IPS-11a (cell line): ENCODE results near the gene GANAB.
"Not testable (repeated sequence)": the region's sequence is repeated elsewhere in the genome, so short reads cannot be mapped to it uniquely, and the experiment has no call there.

Source experiments
- H3K4me3 ChIP-seq: one replicate; pipeline ENCODE4 v1.5.1; 2013; ENCODE audit warnings: low read depth, low read length, control low read depth

Gene GANAB

GRCh38 chr11:62622476-62623089, 23.8 kb downstream of the GANAB start:
- H3K4me3 ChIP-seq, result no peak overlapping the region

- peak within 1 kb of the TSS; percentile 75 for H3K4me3 ChIP-seq
These were observed 24.6 kb downstream of the GANAB start, which contains the start of gene B3GAT3 for GRCh38 chr11:62621567-62622470. Gene B3GAT3 (minus strand): TSS chr11:62621986. CDS start chr11:62621947, 39 bp downstream.

DNA sequence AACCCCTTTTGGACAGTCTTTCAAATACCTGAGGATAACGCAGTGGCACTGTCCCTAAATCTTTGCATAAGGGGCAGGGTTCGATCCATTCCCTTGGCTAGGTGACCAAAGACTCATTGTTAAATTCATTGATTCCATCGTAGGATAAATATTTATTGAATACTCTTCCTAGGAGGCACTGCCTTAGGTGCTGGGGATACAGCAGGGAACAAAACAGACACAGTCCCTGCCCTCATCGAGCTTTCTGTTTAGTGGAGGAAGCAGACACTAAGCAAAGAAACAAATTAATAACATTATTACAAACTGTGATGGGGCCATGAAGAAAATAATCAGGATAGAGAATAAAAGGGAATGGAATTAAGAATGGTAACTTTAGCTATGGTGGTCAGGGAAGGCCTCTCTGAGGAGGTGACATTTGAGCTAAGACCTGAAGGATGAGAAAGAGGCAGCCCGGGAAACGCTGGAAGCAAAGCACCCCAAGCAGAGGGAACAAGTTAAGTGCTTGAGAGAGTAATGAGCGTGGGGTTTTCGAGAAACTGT, 25.3 kb downstream of the GANAB start:
- H3K4me3 ChIP-seq, result peak overlapping the region; percentile 75

DNA sequence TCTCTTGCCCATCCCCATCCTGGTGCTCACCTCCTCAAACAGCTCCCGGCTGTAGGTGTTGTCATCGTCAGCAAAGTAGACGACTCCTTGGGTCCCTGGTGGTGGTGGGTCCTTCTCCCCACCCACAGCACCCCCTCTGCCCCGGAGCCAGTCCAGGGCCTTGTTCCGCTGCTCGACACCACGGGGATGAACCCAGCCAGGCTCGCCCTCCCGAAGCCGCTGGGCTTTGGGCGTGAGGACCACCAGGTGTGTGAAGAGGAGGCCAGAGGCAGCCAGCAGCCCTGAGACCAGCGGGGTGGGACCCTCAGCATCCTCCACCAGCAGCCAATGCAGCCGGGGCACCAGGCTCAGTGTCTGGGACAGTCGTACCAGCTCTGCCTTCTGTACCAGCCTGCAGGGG, 29.5 kb downstream of the GANAB start:
- not testable (repeated sequence) for H3K4me3 ChIP-seq

- H3K4me3 ChIP-seq, result no peak overlapping the region
These were observed 30.9 kb downstream of the GANAB start for GRCh38 chr11:62615521-62615920.

GRCh38 chr11:62614275-62614674, 32.1 kb downstream of the GANAB start:
- H3K4me3 ChIP-seq, result no peak overlapping the region

DNA sequence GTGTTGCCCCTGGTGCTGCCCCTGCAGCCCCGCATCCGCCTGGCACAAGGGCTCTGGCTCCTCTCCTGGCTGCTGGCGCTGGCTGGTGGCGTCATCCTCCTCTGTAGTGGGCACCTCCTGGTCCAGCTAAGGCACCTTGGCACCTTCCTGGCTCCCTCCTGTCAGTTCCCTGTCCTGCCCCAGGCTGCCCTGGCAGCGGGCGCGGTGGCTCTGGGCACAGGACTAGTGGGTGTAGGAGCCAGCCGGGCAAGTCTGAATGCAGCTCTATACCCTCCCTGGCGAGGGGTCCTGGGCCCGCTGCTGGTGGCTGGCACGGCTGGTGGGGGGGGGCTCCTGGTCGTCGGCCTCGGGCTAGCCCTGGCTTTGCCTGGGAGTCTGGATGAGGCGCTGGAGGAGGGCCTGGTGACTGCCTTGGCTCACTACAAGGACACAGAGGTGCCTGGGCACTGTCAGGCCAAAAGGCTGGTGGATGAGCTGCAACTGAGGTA, 33.1 kb downstream of the GANAB start:
- H3K4me3 ChIP-seq, result peak overlapping the region; percentile 14

DNA sequence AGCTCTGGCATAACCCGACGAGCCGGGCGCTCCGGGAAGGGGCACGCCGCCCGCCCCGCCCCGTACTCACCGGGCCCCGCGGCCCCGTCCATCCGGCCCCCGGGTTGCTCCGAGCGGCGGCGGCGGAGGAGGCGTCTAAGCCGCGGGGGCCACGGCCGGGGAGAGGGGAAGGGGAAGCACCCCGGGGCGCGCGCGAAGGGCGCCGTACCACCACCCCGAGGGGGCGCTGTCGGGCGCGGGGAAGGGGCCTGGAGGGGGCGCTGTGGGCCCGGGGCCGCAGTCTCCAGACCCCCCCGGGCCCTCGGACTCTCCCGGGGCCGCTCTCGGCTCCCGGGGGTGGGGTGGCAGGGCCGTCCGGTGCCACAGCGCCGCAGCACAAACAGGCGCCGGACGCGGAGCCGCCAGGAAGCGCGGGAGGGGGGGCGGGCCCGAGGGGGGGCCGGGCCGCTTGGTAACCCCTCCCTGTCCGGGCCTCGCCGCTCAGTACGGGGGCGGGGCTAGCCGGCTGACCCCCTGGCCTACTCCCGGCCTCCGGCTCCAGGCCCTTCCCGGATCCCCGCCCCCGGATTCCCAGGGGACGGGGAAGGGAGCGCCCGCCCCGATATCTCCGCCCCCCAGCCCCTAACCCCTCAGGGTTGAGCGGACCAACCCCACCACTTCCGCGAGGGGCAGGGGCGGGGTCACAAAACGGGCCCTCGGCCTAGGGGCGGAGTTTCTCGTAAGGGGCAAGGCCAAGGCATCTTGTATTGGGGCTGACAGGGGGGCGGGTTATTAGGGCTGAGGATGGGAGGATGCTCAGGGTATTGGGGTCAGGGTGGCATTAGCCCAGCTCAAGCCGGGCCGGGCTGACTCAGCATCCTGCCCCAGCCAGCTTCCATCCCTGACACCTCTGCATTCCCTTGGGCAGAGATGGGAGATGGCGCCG, 33.8 kb downstream of the GANAB start, which contains the start of the genes EML3 and ROM1:
EML3 (minus strand) TSS at position 410 of the 925 bp plus-strand sequence; CDS start at position 92, 318 bp downstream.
ROM1 (plus strand) TSS at position 892 of the 925 bp plus-strand sequence; CDS start at position 917, 25 bp downstream.
- peak within 1 kb of the TSS; percentile 50 for H3K4me3 ChIP-seq

DNA sequence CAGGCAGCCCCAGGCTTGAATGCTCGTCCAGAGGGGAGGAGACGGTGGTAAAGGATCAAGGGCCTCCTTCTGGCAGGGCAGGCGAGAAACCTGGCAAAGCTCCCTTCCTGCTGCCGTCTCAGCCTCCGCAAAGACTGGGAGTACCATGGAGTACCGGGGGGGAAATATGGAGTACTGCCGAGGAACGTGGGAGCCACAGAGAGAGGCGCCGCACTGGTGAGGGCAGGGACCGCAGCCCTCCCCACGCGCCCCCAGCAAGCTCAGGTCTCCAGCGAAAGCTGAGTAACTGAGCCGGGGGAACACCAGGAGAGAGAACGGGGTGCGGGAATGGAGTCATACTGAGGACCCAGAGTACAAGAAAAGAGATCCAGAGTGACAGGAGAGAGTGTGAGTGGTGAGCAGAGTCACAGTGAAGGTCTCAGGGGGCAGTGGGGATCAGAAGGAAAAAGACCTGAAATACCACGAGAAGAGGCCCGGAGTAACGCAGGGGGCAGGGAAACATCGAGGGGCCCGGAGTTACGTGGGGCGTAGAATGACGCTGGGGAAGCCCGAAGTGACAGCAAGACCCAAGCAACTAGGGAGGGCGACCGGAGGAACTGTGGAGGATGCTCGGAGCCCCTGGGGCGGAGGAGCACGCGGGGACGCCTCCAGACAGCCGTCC, 34.6 kb downstream of the GANAB start:
- peak overlapping the region; percentile 50 for H3K4me3 ChIP-seq

DNA sequence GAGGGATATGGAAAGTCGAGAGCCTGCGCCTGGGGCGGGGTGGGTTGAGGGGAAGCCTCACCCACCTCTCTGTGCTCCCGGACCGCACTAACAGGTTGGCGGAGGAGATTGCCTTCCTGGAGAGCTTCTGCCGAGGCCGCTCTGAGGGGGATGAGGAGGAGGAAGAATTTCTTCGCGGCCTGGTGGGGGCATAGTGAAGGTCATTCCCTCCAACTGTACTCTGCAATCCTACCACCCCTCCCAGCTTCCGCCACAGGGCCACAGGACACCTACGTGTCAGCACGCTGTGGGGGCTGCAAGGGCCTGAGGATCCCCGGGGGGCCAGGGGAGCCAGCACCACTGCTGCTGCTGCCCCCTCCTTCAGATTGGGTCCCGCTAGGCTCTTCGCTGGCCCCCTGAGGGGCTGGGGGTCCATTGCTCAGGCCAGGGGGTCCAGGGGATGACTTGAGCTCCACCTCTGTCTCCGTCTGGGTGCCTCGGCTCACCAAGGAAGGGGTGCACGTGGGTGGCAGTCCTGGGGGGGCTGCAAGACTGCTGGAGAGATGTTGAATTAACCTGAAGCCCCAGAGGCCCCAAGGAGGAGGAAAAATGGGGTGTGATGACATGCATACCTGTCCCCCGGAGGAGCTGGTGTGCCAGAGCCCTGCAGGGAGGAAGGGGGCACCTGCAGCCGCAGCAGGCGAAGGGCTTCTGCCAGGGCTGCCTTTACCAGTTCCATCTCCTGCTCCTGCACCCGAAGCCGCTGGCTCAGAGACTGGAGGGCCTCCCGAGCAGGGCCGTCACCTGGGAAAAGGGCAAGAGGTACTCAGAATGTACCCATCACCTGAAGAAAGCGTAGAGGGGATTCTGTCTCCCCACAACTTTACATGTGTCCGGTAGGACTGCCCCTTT, 35.4 kb downstream of the GANAB start:
- peak overlapping the region; percentile 50 for H3K4me3 ChIP-seq

DNA sequence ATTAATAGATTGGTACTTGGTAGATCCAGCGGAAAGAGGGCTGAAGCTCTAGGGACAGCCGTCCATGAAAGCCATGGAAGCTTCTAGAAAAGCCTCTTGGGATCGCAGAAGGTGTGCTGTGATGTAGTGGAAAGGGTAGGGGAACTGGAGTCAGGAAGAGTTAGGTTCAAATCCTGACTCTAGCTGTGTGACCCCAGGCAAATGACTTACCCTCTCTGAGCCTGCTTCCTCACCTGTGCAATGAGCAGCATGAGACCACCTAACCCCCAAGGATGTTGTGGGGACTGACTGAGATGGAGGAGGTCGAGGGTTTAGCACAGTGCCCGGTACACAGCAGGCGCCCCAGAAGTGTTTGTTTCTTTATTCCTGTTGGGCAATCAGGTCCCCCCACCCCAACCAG, 36.0 kb downstream of the GANAB start:
- no peak overlapping the region for H3K4me3 ChIP-seq

DNA sequence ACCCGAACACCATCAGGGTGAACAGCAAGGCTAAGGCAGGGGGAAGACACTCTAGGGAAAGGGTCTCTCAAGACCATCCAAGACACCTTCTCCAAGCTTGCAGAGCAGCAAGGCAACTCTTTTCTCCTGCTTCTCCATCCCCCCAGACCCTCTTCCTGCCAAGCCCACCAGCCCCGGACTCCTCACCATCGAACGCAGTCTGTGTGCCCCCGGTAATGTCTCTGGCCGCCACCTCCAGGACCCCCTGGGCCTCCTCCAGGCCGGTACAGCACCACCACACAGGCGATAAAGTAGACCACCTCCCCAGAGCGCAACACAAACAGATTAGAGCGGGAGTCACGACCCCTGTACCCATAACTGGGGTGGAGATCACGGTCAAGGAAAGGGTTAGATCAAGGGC, 37.6 kb downstream of the GANAB start:
- H3K4me3 ChIP-seq, result no peak overlapping the region

DNA sequence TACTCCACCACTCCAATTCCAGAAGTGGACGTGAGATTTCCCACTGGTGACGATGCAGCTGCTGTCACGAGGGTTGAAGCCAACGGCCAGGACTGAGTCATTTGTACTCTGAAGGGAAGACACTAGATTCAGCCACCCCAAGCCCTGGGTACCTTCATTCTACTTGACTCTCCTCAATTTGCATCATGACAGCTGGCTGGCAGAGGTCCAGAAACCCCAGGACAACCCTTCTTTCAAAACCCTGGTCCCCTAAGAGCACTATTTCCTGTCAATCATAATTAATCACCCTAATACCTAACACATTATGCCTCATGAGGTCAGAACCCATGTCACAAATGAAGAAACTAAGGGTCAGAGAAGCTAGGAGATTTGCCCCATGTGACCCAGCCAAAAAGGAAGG, 38.7 kb downstream of the GANAB start:
- no peak overlapping the region for H3K4me3 ChIP-seq

DNA sequence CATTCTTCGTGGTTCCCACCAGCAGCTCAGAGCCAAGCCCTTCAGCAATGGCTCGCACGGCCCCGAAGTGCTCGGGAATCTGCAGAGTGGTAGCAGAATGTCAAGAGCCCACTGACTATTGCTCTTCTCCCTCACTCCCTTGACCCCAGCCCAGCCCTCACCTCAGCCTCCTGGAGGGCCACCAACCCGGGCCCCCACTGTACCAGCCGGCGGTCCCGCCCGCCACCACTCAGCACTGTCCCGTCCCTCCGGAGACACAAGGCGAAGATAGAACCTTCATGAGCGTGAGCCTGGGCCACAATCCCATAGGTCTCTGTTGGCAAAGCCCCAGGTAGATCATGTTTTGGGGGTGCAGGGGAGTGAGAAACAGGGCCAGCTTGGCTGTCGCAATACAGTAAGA, 40.5 kb downstream of the GANAB start:
- no peak overlapping the region for H3K4me3 ChIP-seq

GRCh38 chr11:62605467-62605866, 40.9 kb downstream of the GANAB start:
- no peak overlapping the region for H3K4me3 ChIP-seq

GRCh38 chr11:62604460-62605120, 41.8 kb downstream of the GANAB start:
- H3K4me3 ChIP-seq, result no peak overlapping the region

- no peak overlapping the region for H3K4me3 ChIP-seq
These were observed 42.6 kb downstream of the GANAB start for GRCh38 chr11:62603776-62604299.

DNA sequence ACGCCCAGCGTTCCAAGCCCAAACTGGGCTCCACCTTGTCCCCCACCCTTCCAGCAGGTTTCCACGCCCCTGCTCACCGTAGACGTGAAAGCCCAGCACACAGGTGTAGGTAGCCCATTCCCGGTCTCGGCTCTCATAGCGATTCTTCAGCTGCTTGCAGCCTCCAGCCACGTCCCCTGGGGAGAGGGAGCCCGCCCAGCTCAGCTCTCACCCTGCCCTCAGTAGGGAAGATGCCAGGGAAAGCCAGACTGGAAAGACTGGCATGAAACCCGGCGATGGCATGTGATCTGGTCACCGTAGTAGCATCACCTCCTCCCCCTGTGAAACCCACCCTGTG, 43.4 kb downstream of the GANAB start:
- H3K4me3 ChIP-seq, result no peak overlapping the region
